Spleen (tissue), 11 donors: ENCODE measurements around the gene PCNX1. TPM values are rescaled to one million over a fixed set of nuclear protein-coding genes. Genes with fewer than 3 reads are reported as not detected.

Experiments
- DNase-seq: peaks from one replicate; pipeline ENCODE4 v3.0.0-alpha.2; 2020
- H3K27ac ChIP-seq, 8 donors: fragments of 200-600 bp; sonication (generic) in 7 of 8; 1 replicate in 4 of 8; 2 replicates in 4 of 8; pipeline versions ENCODE4 v1.5.0 to v1.8.0; 2016 to 2021; ENCODE audit warnings: inconsistent platforms in 4 of 8, mild to moderate bottlenecking in 4 of 8, moderate library complexity in 1 of 8
- H3K27me3 ChIP-seq, 7 donors: fragments of 200-600 bp; sonication (generic) in 6 of 7; replicated peaks in 1 of 7; 1 replicate in 4 of 7; 2 replicates in 3 of 7; pipeline versions ENCODE4 v1.5.0 to v1.8.0; 2016 to 2021; ENCODE audit warnings: inconsistent platforms in 3 of 7, mild to moderate bottlenecking in 1 of 7
- H3K36me3 ChIP-seq, 6 donors: fragments of 200-600 bp; sonication (generic) in 5 of 6; 1 replicate in 4 of 6; 2 replicates in 2 of 6; pipeline versions ENCODE4 v1.5.0 to v1.8.0; 2016 to 2021; ENCODE audit warnings: inconsistent platforms in 2 of 6
- H3K4me1 ChIP-seq, 6 donors: fragments of 200-600 bp; sonication (generic) in 5 of 6; 1 replicate in 3 of 6; 2 replicates in 3 of 6; pipeline versions ENCODE4 v1.5.0 to v1.8.0; 2016 to 2021; ENCODE audit warnings: inconsistent platforms in 3 of 6
- H3K4me3 ChIP-seq, 8 donors: fragments of 200-600 bp; sonication (generic) in 7 of 8; 1 replicate in 4 of 8; 2 replicates in 4 of 8; pipeline versions ENCODE4 v1.5.0 to v1.8.0; 2016 to 2021; ENCODE audit warnings: inconsistent platforms in 4 of 8, mild to moderate bottlenecking in 4 of 8, moderate library complexity in 2 of 8
- H3K9me3 ChIP-seq, 8 donors: fragments of 200-600 bp; sonication (generic) in 7 of 8; 1 replicate in 4 of 8; 2 replicates in 4 of 8; pipeline versions ENCODE4 v1.5.0 to v1.8.0; 2016 to 2021; ENCODE audit warnings: inconsistent platforms in 4 of 8
- CTCF ChIP-seq, 11 experiments: fragments of 200-600 bp in 7 of 11; fragments of 450-650 bp in 4 of 11; sonication (generic) in 4 of 11; IDR thresholded peaks in 8 of 11; conservative IDR thresholded peaks in 3 of 11; 1 replicate in 7 of 11; 2 replicates in 4 of 11; pipeline versions ENCODE4 v1.4.0 to v1.8.0; 2016 to 2021; ENCODE audit warnings: antibody characterized with exemption in 11 of 11, inconsistent platforms in 4 of 11, mild to moderate bottlenecking in 1 of 11
- POLR2A ChIP-seq, 3 donors: fragments of 450-650 bp; IDR thresholded peaks; one replicate each; pipeline ENCODE4 v1.5.1; 2017; ENCODE audit warnings: antibody characterized with exemption in 3 of 3, mild to moderate bottlenecking in 1 of 3
- POLR2AphosphoS5 ChIP-seq, 3 donors: sonication (generic); formaldehyde crosslinking; IDR thresholded peaks; one replicate each; pipeline ENCODE4 v1.5.1; 2017; ENCODE audit warnings: antibody characterized with exemption in 3 of 3
- WGBS, 5 donors: extraction: QIAGEN DNeasy Blood & Tissue Kit in 3 of 5; methylation state at CpG; one replicate each; pipeline versions ENCODE4 v1.1.5 to v1.1.7; 2013 to 2018; 5-methylcytosine and 5-hydroxymethylcytosine counted together
- intact Hi-C: fragments of 100-400 bp; cut with DNase I; formaldehyde crosslinking; loops from one replicate; pipeline ENCODE4 v1.15.0; 2023; ENCODE audit warnings: low total_unique reads
- polyA plus RNA-seq, 3 donors: library from polyadenylated mRNA; stranded (reverse); fragments of 200-250 nt; gene quantifications; one replicate each; pipeline ENCODE4 v1.2.1, GENCODE V29; 2013
- total RNA-seq, 7 donors: library from RNA; depleted of rRNA in 3 of 7; stranded (reverse); fragments of >200 nt in 3 of 7; fragmentation: NEBNext Ultra II Directional in 4 of 7; extraction: Animal tissue kit (Norgen Biotek cat#: 25700) in 4 of 7; gene quantifications; one replicate each; pipeline versions ENCODE4 v1.1.0 to v1.2.1, GENCODE V29; 2016 to 2021
- donor health status: healthy with polysubstance abuse.
- donor health status: DM: no; HTN: no; CAD: no; lungs with moderate emphysema.
- donor health status: DM: no; HTN: no; CAD: no.
- donor health status: Bipolar disorder and iron deficiency.
- donor health status: healthy.
- donor health status: DM: no; HTN: no; CAD: no.
- donor health status: DM: yes; HTN: yes; CAD: no.

PCNX1 gene
- total and polyA plus RNA-seq, 10 donors = 4.0 to 149 (median 100) TPM

GRCh38 chr14:71139294-71139946 is 232.2 kb downstream of the PCNX1 start:
- Histone ChIP-seq H3K4me3 (peak overlapping the region in 3 of 8 donors; percentile 12 to 57 (median 16)), H3K4me1 (peaks cover 0 to 57% (median 40%) of the 10 kb centered on the region in 6 donors), H3K36me3 (no peaks in the 10 kb centered on the region), H3K27me3 (no peaks in the 10 kb centered on the region), H3K9me3 (peaks cover 0 to 9% (median 0%) of the 10 kb centered on the region in 8 donors), H3K27ac (peak overlapping the region in 2 of 8 donors; percentile 9 to 31)
- no peak for DNase-seq
- TF ChIP-seq POLR2A (IDR thresholded peaks at IDR 0.05) (no peak), CTCF (IDR thresholded peaks at IDR 0.05 in 8 of 11, conservative IDR thresholded peaks at IDR 0.05 in 3 of 11) (peak in 6 of 11 experiments; percentile 7 to 58 (median 31)), POLR2AphosphoS5 (IDR thresholded peaks at IDR 0.05) (peak in 2 of 3 donors; percentile 9 to 20)
- intact Hi-C loops = loop anchor here (2.0 kb wide), 1 partner anchor 613 kb away; no protein-coding TSS in a partner anchor
- 73 to 81% (median 76%) methylated on average over 31 of the region's 31 CpGs for WGBS, 5 donors

- no peak for TF ChIP-seq POLR2A (IDR thresholded peaks at IDR 0.05)
- no peak for TF ChIP-seq CTCF (IDR thresholded peaks at IDR 0.05 in 8 of 11, conservative IDR thresholded peaks at IDR 0.05 in 3 of 11)
- TF ChIP-seq POLR2AphosphoS5 (IDR thresholded peaks at IDR 0.05) = no peak
- H3K4me3 ChIP-seq = no peak overlapping the region
- no peaks in the 10 kb centered on the region for H3K36me3 ChIP-seq
- H3K4me1 ChIP-seq = peaks cover 0 to 63% (median 40%) of the 10 kb centered on the region in 6 donors
- 84 to 100% (median 96%) methylated on average over 1 to 2 of the region's 2 CpGs for WGBS, 5 donors
- no peaks in the 10 kb centered on the region for H3K27me3 ChIP-seq
- no peak overlapping the region for H3K27ac ChIP-seq
- H3K9me3 ChIP-seq = peaks cover 0 to 9% (median 0%) of the 10 kb centered on the region in 8 donors
- DNase-seq = no peak
- intact Hi-C loops = loop anchor here (10.0 kb wide), 1 partner anchor 175 kb away; no protein-coding TSS in a partner anchor
Measured at GRCh38 chr14:71140157-71140556, 232.9 kb downstream of the PCNX1 start.

- H3K27ac ChIP-seq = peak overlapping the region in 3 of 8 donors; percentile 54 to 71 (median 68)
- 63 to 90% (median 84%) methylated on average over 4 of the region's 4 CpGs for WGBS, 5 donors
- intact Hi-C loops = loop anchor here (10.0 kb wide), 1 partner anchor 173 kb away; no protein-coding TSS in a partner anchor
- peak overlapping the region in 1 of 8 donors; percentile 1 for H3K4me3 ChIP-seq
- no peaks in the 10 kb centered on the region for H3K27me3 ChIP-seq
- H3K36me3 ChIP-seq = no peaks in the 10 kb centered on the region
- TF ChIP-seq POLR2A (IDR thresholded peaks at IDR 0.05) = no peak
- H3K9me3 ChIP-seq = peaks cover 0 to 4% (median 0%) of the 10 kb centered on the region in 8 donors
- no peak for DNase-seq
- peaks cover 0 to 63% (median 41%) of the 10 kb centered on the region in 6 donors for H3K4me1 ChIP-seq
Measured at GRCh38 chr14:71141701-71142374, 234.6 kb downstream of the PCNX1 start.

- DNase-seq = no peak
- peak overlapping the region in 1 of 8 donors; percentile 1 for H3K4me3 ChIP-seq
- no peaks in the 10 kb centered on the region for H3K27me3 ChIP-seq
- TF ChIP-seq POLR2AphosphoS5 (IDR thresholded peaks at IDR 0.05) = no peak
- TF ChIP-seq POLR2A (IDR thresholded peaks at IDR 0.05) = no peak
- TF ChIP-seq CTCF (IDR thresholded peaks at IDR 0.05 in 8 of 11, conservative IDR thresholded peaks at IDR 0.05 in 3 of 11) = no peak
- intact Hi-C loops = loop anchor here (10.0 kb wide), 1 partner anchor 172 kb away; no protein-coding TSS in a partner anchor
- 23 to 43% (median 37%) methylated on average over 3 of the region's 3 CpGs for WGBS, 5 donors
- H3K36me3 ChIP-seq = no peaks in the 10 kb centered on the region
- H3K9me3 ChIP-seq = no peaks in the 10 kb centered on the region
- peaks cover 0 to 63% (median 41%) of the 10 kb centered on the region in 6 donors for H3K4me1 ChIP-seq
- peak overlapping the region in 3 of 8 donors; percentile 54 to 71 (median 68) for H3K27ac ChIP-seq
Measured at GRCh38 chr14:71142375-71143038, 235.2 kb downstream of the PCNX1 start.
